Chondrocyte (in vitro differentiated cells): Measurements from ENCODE around the gene TMEM214. TPM values are rescaled to one million over a fixed set of nuclear protein-coding genes. Genes with fewer than 3 reads are reported as not detected.

Experiments
- DNase-seq: peaks from one replicate; pipeline ENCODE4 v3.0.0; 2021; ENCODE audit warnings: mixed read lengths, low spot score
- H3K27ac Mint-ChIP-seq: one replicate; pipeline ENCODE4 v1.8.0; 2021; ENCODE audit warnings: mild to moderate bottlenecking, moderate library complexity, mixed read lengths; ENCODE audit not compliant: unreplicated experiment
- H3K27me3 Mint-ChIP-seq: 2 replicates; pipeline ENCODE4 v1.8.0; 2021; ENCODE audit warnings: low read depth, mixed read lengths
- H3K36me3 Mint-ChIP-seq: 2 replicates; pipeline ENCODE4 v1.8.0; 2021; ENCODE audit warnings: low read depth, mixed read lengths
- H3K4me1 Mint-ChIP-seq: 2 replicates; pipeline ENCODE4 v1.8.0; 2021; ENCODE audit warnings: low read depth, mild to moderate bottlenecking, mixed read lengths
- H3K4me3 Mint-ChIP-seq: one replicate; pipeline ENCODE4 v1.8.0; 2021; ENCODE audit warnings: mild to moderate bottlenecking, moderate library complexity, mixed read lengths; ENCODE audit not compliant: unreplicated experiment
- H3K9me3 Mint-ChIP-seq: 2 replicates; pipeline ENCODE4 v1.8.0; 2021; ENCODE audit warnings: low read depth, mixed read lengths
- total RNA-seq: library from RNA; stranded (reverse); gene quantifications from 3 replicates; pipeline ENCODE4 v1.2.1, GENCODE V29; 2021
- TF ChIP-seq, protein P1 (sequence below): fragments of 200-600 bp; sonication (generic); IDR thresholded peaks from 2 replicates; pipeline ENCODE4 v1.5.0; 2021; ENCODE audit warnings: antibody characterized with exemption, mild to moderate bottlenecking, moderate library complexity

TMEM214 gene
- total RNA-seq, 1 donor from 2014 or later = 107 TPM

DNA sequence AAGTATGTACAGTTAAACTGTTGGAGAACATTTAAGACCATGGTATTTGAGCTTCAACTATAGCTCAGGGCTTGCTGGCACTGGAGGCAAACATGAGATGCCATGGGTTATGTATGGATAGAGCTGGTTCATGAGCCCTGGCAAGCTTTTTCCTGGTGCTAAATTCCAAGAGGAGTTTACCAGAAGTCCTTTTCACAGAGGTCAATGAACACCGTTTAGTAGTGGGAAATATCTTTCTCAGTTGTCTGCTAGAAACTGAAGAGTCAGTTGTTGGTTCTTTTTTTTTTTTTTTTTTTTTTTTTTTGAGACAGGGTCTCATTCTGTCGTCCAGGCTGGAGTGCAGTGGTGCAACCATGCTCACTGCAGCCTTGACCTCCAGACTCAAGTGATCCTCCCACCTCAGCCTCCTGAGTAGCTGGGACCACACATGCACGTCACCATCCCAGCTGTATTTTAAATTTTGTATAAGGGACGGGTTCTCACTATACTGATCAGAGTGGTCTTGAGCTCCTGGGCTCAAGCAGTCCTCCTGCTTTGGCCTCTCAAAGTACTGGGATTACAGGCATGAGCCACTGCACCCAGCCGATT, 55.2 kb downstream of the TMEM214 start:
- Mint-ChIP-seq H3K27ac (no peak overlapping the region), H3K27me3 (no peaks in the 10 kb centered on the region)

DNA sequence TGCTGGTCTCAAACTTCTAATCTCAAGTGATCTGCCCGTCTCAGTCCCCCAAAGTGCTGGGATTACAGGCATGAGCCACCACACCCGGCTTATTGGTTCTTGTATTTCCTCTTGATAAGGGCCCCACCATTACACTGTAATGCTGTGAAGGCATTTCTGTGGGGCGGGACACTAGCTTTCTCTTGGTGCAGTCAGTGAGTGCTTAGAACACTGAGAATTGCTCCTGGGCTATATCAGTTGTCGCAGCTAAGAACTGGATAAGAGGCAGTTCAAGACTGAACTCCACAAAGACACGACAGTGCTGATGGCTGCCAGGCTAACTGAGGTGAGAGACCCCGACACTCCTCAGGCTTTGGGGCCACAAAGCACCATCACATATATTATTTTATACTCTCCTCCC, 55.9 kb downstream of the TMEM214 start:
- H3K4me1 Mint-ChIP-seq = peaks cover 14% of the 10 kb centered on the region
- no peak overlapping the region for H3K4me3 Mint-ChIP-seq
- H3K36me3 Mint-ChIP-seq = no peaks in the 10 kb centered on the region
- no peak for DNase-seq
- H3K27ac Mint-ChIP-seq = no peak overlapping the region
- TF ChIP-seq, protein P1, sequence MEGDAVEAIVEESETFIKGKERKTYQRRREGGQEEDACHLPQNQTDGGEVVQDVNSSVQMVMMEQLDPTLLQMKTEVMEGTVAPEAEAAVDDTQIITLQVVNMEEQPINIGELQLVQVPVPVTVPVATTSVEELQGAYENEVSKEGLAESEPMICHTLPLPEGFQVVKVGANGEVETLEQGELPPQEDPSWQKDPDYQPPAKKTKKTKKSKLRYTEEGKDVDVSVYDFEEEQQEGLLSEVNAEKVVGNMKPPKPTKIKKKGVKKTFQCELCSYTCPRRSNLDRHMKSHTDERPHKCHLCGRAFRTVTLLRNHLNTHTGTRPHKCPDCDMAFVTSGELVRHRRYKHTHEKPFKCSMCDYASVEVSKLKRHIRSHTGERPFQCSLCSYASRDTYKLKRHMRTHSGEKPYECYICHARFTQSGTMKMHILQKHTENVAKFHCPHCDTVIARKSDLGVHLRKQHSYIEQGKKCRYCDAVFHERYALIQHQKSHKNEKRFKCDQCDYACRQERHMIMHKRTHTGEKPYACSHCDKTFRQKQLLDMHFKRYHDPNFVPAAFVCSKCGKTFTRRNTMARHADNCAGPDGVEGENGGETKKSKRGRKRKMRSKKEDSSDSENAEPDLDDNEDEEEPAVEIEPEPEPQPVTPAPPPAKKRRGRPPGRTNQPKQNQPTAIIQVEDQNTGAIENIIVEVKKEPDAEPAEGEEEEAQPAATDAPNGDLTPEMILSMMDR = no peak
- no peaks in the 10 kb centered on the region for H3K9me3 Mint-ChIP-seq
- H3K27me3 Mint-ChIP-seq = no peaks in the 10 kb centered on the region

More for the DNA sequence above, 55.2 kb downstream of the TMEM214 start:
- peaks cover 14% of the 10 kb centered on the region for H3K4me1 Mint-ChIP-seq
- H3K4me3 Mint-ChIP-seq = no peak overlapping the region
- TF ChIP-seq, protein P1 = no peak
- H3K36me3 Mint-ChIP-seq = no peaks in the 10 kb centered on the region
- no peak for DNase-seq
- no peaks in the 10 kb centered on the region for H3K9me3 Mint-ChIP-seq

DNA sequence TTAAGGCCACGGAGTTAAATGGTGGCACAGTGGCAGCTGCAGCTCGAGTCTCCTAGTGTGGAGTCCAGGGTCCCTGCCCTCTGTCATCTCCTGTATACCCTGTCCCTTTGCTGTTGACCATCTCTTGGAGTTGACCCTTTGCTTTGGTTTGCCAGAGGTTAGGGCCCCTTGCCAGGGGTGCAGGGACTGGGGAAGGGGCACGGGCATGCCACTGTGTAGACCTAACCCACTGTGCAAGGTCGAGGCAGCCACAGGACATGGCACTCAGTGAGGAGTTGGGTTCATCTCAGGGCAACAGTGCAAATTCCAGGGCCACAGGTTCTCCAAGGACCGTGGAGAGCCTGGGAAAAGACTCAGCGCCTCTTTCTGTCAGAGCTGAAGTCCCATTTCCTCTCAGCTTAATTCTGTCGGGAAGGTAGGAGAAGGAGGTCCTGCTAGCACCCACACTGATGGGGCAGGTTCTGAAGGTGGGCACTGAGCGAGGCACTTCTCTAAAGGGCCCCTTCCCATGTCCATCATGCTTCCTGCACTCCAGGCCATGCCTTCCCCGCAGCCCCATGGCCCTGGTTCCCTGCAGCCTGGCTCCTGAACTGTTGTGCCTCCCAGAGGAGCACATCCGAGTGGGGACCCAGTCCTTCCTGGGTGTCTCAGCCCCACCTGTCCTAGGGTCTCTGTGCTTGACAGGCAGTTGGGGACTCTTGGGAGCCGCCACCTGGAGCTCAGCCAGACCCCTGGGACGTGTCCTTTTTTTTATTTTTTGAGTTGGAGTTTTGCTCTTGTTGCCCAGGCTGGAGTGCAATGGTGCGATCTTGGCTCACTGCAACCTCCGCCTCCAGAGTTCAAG, 56.6 kb downstream of the TMEM214 start:
- Mint-ChIP-seq H3K4me1 (peaks cover 14% of the 10 kb centered on the region), H3K36me3 (no peaks in the 10 kb centered on the region), H3K4me3 (no peak overlapping the region), H3K27me3 (no peaks in the 10 kb centered on the region), H3K27ac (no peak overlapping the region), H3K9me3 (no peaks in the 10 kb centered on the region)
- DNase-seq = no peak
- TF ChIP-seq, protein P1 = no peak

Other genes starting within 250 kb of the TMEM214 start
- 2.6 to 6.2 TPM (median 4.6 TPM) in 3 replicates for gene CENPA, start 246.9 kb upstream of the TMEM214 start, total RNA-seq
- 0.25 to 0.44 TPM (median 0.26 TPM) in 3 replicates for gene DPYSL5, start 184.8 kb upstream of the TMEM214 start, total RNA-seq
- 12.0 to 16.9 TPM (median 12.3 TPM) in 3 replicates for gene MAPRE3, start 62.3 kb upstream of the TMEM214 start, total RNA-seq
- 14.0 to 31.8 TPM (median 16.3 TPM) in 3 replicates for gene AGBL5, start 18.7 kb downstream of the TMEM214 start, total RNA-seq
- 473 to 494 TPM (median 478 TPM) in 3 replicates for gene OST4, start 38.7 kb downstream of the TMEM214 start, total RNA-seq
- 180 to 235 TPM (median 182 TPM) in 3 replicates for gene EMILIN1, start 45.6 kb downstream of the TMEM214 start, total RNA-seq
- 1.2 to 1.9 TPM (median 1.3 TPM) in 3 replicates for gene KHK, start 53.8 kb downstream of the TMEM214 start, total RNA-seq
- 9.6 to 15.9 TPM (median 13.5 TPM) in 3 replicates for gene CGREF1, start 86.2 kb downstream of the TMEM214 start, total RNA-seq
- gene ABHD1, start 90.8 kb downstream of the TMEM214 start, total RNA-seq = 0.30 to 0.44 TPM (median 0.31 TPM) in 3 replicates
- 44.7 to 53.0 TPM (median 49.4 TPM) in 3 replicates for gene PREB, start 101.7 kb downstream of the TMEM214 start, total RNA-seq
- gene PRR30, start 106.4 kb downstream of the TMEM214 start, total RNA-seq = not detected in 3 replicates
- gene TCF23, start 116.0 kb downstream of the TMEM214 start, total RNA-seq = not detected in 3 replicates
- gene ATRAID, start 179.1 kb downstream of the TMEM214 start, total RNA-seq = 79.0 to 116 TPM (median 91.2 TPM) in 3 replicates
- gene SLC5A6, start 179.3 kb downstream of the TMEM214 start, total RNA-seq = 21.8 to 27.9 TPM (median 24.3 TPM) in 3 replicates
- gene CAD, start 184.4 kb downstream of the TMEM214 start, total RNA-seq = 54.8 to 88.4 TPM (median 55.0 TPM) in 3 replicates
- 0.17 to 0.31 TPM in 2 of 3 replicates, not detected in the other for gene SLC30A3, start 230.1 kb downstream of the TMEM214 start, total RNA-seq
- not detected in 3 replicates for gene DNAJC5G, start 242.5 kb downstream of the TMEM214 start, total RNA-seq
- gene TRIM54, start 249.5 kb downstream of the TMEM214 start, total RNA-seq = not detected in 3 replicates